Measurements from ENCODE around the gene TMEM229B. TPM values are rescaled to one million over a fixed set of nuclear protein-coding genes. Genes with fewer than 3 reads are reported as not detected.

Gene TMEM229B
- polyA plus RNA-seq, 2 of the 4 experiments (the other 2 are of a cell fraction), result 0.19 to 0.31 TPM

DNA sequence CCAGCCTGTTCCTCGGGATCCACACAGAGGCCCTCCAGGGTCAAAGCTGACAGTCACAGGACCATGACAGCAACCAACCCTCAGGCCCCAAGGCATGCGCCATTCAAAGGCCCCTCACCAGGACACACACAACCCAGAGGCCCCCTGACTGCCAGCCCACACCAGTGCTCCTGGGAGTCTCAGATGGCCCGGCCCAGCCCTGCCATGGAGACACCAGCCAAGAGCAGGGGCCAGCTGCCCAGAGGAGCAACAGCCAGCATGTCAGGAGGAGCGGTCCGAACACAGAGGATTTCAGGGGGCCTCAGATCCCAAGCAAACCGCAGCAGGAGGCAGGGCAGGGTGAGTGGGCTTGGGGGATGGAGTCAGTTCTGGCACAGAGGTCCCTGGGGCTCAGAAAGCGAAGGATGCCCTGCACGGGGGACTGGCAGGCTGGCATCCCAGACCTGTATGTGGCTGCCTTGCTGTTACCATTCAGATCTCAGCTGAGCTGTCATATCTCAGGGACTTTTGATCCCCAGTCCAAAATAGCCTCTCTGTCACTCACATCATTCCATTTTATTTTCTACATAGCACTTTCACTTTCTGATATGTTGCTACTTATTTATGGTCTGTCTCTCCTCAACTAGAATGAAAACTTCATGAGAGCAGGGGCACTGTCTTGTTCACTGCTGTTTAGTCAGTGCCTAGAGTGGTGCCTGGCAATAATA lies 4.8 kb downstream of the TMEM229B start:
- H3K4me2 ChIP-seq, result no peak overlapping the region
- POLR2A ChIA-PET, result no interaction called here
- H3K4me1 ChIP-seq, result no peaks in the 10 kb centered on the region
- CTCF ChIA-PET, result interaction anchor here (1.2 kb wide), 1 partner anchor 43 kb away, joined by 3 read pairs; no protein-coding TSS in a partner anchor
- H3K9me3 ChIP-seq, result no peaks in the 10 kb centered on the region
- DNase-seq (ENCODE audit: low read depth in 1 of 2, low spot score in 1 of 2) (no peak), FAIRE-seq (no peak), ATAC-seq (peak in 1 of 2 experiments; percentile 30; a peak in 3 of 6 replicates)
- 76% methylated on average over 4 of the region's 8 CpGs for WGBS (ENCODE audit: missing lambda C conversion rate)
- H3K27ac ChIP-seq, result no peak overlapping the region
- TF ChIP-seq SMC3 (IDR thresholded peaks at IDR 0.05) (no peak), POLR2AphosphoS2 (conservative IDR thresholded peaks at IDR 0.05; ENCODE audit: low read length) (no peak), HOXA7 (CRISPR knock-in tag; IDR thresholded peaks at IDR 0.05) (no peak), RNF2 (IDR thresholded peaks at IDR 0.05; ENCODE audit: borderline replicate concordance, low read depth) (no peak), CTCF (IDR thresholded peaks at IDR 0.05) (no peak), CHD4 (IDR thresholded peaks at IDR 0.05; ENCODE audit: borderline replicate concordance) (no peak), FOSB (CRISPR knock-in tag; IDR thresholded peaks at IDR 0.05) (no peak), EHF (CRISPR knock-in tag; IDR thresholded peaks at IDR 0.05) (no peak), BHLHE40 (IDR thresholded peaks at IDR 0.05; ENCODE audit: low read depth, low read length) (no peak), MYC (IDR thresholded peaks at IDR 0.05; ENCODE audit: borderline replicate concordance, low read length) (no peak), HDAC2 (IDR thresholded peaks at IDR 0.05) (no peak), ZNF302 (CRISPR knock-in tag; IDR thresholded peaks at IDR 0.05) (no peak), EHMT2 (IDR thresholded peaks at IDR 0.05; ENCODE audit: low read depth) (no peak), FOSL2 (IDR thresholded peaks at IDR 0.05) (no peak), FOSL2 (CRISPR knock-in tag; IDR thresholded peaks at IDR 0.05) (no peak)
- TF ChIP-seq, protein P1, sequence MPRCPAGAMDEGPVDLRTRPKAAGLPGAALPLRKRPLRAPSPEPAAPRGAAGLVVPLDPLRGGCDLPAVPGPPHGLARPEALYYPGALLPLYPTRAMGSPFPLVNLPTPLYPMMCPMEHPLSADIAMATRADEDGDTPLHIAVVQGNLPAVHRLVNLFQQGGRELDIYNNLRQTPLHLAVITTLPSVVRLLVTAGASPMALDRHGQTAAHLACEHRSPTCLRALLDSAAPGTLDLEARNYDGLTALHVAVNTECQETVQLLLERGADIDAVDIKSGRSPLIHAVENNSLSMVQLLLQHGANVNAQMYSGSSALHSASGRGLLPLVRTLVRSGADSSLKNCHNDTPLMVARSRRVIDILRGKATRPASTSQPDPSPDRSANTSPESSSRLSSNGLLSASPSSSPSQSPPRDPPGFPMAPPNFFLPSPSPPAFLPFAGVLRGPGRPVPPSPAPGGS (IDR thresholded peaks at IDR 0.05), result no peak
- no peak overlapping the region for H3K4me3 ChIP-seq

DNA sequence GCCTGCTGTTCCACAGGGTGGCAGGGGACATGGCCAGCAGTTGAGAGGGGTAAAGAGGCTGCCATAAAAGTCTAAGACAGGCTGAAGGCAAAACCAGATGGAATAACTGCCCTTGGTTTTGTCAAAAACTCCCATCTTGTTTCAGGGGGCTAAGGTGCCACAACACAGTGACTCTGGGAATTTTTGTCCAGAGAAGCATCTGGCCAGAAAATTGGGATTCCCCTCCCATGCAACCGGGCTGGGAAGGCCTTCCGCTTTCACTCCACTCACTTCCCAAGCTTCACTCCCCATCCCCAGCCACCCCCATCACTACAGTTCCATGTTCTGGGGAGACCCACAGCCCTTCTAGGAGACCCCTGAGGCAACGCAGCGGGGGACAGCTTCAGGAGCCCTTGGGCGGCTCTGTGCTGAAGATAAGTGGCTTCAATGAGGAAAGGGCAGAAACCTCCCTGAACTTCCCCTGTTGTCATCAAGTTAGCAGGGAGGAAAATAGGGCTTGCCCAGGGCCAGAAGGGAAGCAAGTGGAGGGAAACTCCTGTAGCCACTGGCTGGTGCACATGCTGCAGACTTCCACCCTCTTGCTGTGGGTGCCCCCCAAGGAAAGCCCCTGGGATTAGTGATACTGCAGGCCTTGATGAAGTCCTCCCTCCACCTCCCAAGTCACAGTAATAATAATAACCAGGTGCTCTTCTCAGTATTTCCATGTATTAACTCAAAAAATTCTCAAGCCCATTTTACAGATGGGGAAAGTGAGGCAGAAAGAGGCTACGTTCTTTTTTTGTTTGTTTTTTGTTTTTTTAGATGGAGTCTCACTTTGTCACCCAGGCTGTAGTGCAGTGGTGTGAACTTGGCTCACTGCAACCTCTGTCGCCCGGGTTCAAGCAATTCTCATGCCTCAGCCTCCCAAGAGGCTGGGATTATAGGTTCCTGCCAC lies 6.0 kb downstream of the TMEM229B start:
- H3K4me3 ChIP-seq, result no peak overlapping the region
- no peak for ATAC-seq
- no peak overlapping the region for H3K4me2 ChIP-seq
- H3K27ac ChIP-seq, result no peak overlapping the region
- ChIA-PET CTCF (interaction anchor here (1.2 to 2.2 kb wide), 3 partner anchors 44 to 73 kb away, joined by 3 to 8 read pairs (median 3); no protein-coding TSS in a partner anchor), POLR2A (no interaction called here)
- no peak for DNase-seq (ENCODE audit: low read depth in 1 of 2, low spot score in 1 of 2)
- no peaks in the 10 kb centered on the region for H3K9me3 ChIP-seq
- FAIRE-seq, result no peak
- TF ChIP-seq BHLHE40 (IDR thresholded peaks at IDR 0.05; ENCODE audit: low read depth, low read length), result no peak
- TF ChIP-seq KDM1A (IDR thresholded peaks at IDR 0.05; ENCODE audit: low read depth), result peak; percentile 75; the same call in 1 of the 2 replicates
- TF ChIP-seq CEBPB (IDR thresholded peaks at IDR 0.05), result no peak
- WGBS (ENCODE audit: missing lambda C conversion rate), result 81% methylated on average over 8 of the region's 8 CpGs
- H3K4me1 ChIP-seq, result no peaks in the 10 kb centered on the region

DNA sequence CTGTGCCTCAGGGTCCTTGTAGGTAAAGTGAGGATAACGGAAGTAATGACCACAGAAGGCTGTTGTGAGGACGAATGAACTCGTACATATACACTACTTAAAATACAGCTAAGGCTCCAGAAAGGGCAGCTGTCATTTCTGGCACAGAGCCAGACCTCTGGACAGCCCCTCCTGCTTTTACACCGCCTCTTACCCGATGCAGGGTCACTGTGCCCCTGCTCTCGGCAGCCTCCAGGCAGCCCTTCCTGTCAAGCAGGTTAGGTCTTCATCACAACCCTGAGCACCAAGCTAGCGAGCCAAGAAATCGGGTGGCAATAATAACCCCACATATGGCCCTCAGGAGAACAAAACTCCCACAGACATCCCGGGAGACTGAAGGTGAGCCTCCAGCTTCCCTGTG lies 8.5 kb downstream of the TMEM229B start:
- H3K27ac ChIP-seq, result no peak overlapping the region
- DNase-seq (ENCODE audit: low read depth in 1 of 2, low spot score in 1 of 2) (no peak), FAIRE-seq (no peak), ATAC-seq (no peak)
- H3K4me2 ChIP-seq, result no peak overlapping the region
- H3K9me3 ChIP-seq, result no peaks in the 10 kb centered on the region
- H3K4me1 ChIP-seq, result no peaks in the 10 kb centered on the region
- 63% methylated on average over 9 of the region's 9 CpGs for whole genome bisulfite sequencing (ENCODE audit: missing lambda C conversion rate)
- CTCF ChIA-PET, result no interaction called here
- POLR2A ChIA-PET, result no interaction called here
- H3K4me3 ChIP-seq, result no peak overlapping the region
- TF ChIP-seq HOXB13 (CRISPR knock-in tag; IDR thresholded peaks at IDR 0.05; ENCODE audit: low read depth) (no peak), REST (IDR thresholded peaks at IDR 0.05) (no peak), POLR2A (IDR thresholded peaks at IDR 0.05; ENCODE audit: low read length) (no peak), EHF (CRISPR knock-in tag; IDR thresholded peaks at IDR 0.05) (no peak), JUN (IDR thresholded peaks at IDR 0.05) (no peak), CEBPB (IDR thresholded peaks at IDR 0.05) (no peak), RFX5 (IDR thresholded peaks at IDR 0.05) (no peak), MYC (IDR thresholded peaks at IDR 0.05; ENCODE audit: borderline replicate concordance, low read length) (no peak), HDAC2 (IDR thresholded peaks at IDR 0.05) (no peak), CBX2 (IDR thresholded peaks at IDR 0.05; ENCODE audit: borderline replicate concordance, low read depth) (no peak), TP53 (CRISPR knock-in tag; IDR thresholded peaks at IDR 0.05) (no peak), RARB (CRISPR knock-in tag; IDR thresholded peaks at IDR 0.05) (no peak), RCOR1 (IDR thresholded peaks at IDR 0.05; ENCODE audit: low read depth, low read length) (no peak)

Data from A549 (cell line).